Panc1 (cell line): ENCODE data around the gene GCSAM. TPM values are rescaled to one million over a fixed set of nuclear protein-coding genes. Genes with fewer than 3 reads are reported as not detected.
A peak's percentile ranks its signal among the peaks of the same experiment; 100 is the strongest.

Experiments
- ATAC-seq: fragments of 200-7000 bp; cut with Tn5 transposase; 2 replicates; pipeline ENCODE4 v1.9.1; 2020; ENCODE audit warnings: mild to moderate bottlenecking, moderate library complexity
- BruUV-seq: library from RNA; stranded (reverse); fragments of 400-500 nt; replicated peaks from 2 replicates; lab custom pipeline; 2021; lab: Mats Ljungman, UMichigan
- CTCF ChIA-PET: fragments of 300-600 bp; sonication (Branson Sonifier 250); formaldehyde crosslinking; loops from one replicate; lab custom pipeline; 2022; ENCODE audit warnings: antibody characterized with exemption; lab: Charles Lee
- POLR2A ChIA-PET: fragments of 300-600 bp; sonication (Branson Sonifier 250); formaldehyde crosslinking; loops from one replicate; lab custom pipeline; 2022; ENCODE audit warnings: antibody characterized with exemption; lab: Charles Lee
- DNase-seq: peaks from one replicate; pipeline ENCODE4 v3.0.0-alpha.2; 2010; ENCODE audit warnings: low read depth, low spot score
- H3K27ac ChIP-seq: 2 replicates; pipeline ENCODE4 v1.5.1; 2011; ENCODE audit warnings: mild to moderate bottlenecking, low read length, inconsistent platforms
- H3K27me3 ChIP-seq: fragments of 200-500 bp; sonication (Bioruptor generic); 2 replicates; pipeline ENCODE4 v1.6.0; 2014; ENCODE audit warnings: low read length, inconsistent platforms; ENCODE audit not compliant: control insufficient read depth, insufficient read depth
- H3K36me3 ChIP-seq: fragments of 200-500 bp; sonication (Bioruptor generic); 2 replicates; pipeline ENCODE4 v1.5.1; 2014; ENCODE audit warnings: inconsistent platforms, mild to moderate bottlenecking, low read length, moderate library complexity; ENCODE audit not compliant: control insufficient read depth, insufficient read depth
- H3K4me1 ChIP-seq: 2 replicates; pipeline ENCODE4 v1.5.1; 2011; ENCODE audit warnings: inconsistent platforms, mild to moderate bottlenecking, low read length, moderate library complexity; ENCODE audit not compliant: control insufficient read depth, insufficient read depth
- H3K4me3 ChIP-seq, 2 experiments: 2 replicates each; pipeline ENCODE4 v1.5.1; 2011 to 2012; ENCODE audit warnings: low read depth in 2 of 2, low read length in 2 of 2, mild to moderate bottlenecking in 2 of 2, inconsistent platforms in 1 of 2, moderate library complexity in 1 of 2
- H3K9me3 ChIP-seq: fragments of 200-500 bp; sonication (Bioruptor generic); 2 replicates; pipeline ENCODE4 v1.5.1; 2014; ENCODE audit warnings: low read depth, mild to moderate bottlenecking, inconsistent platforms, low read length, moderate library complexity; ENCODE audit not compliant: control insufficient read depth, insufficient read depth
- POLR2AphosphoS5 ChIP-seq: IDR thresholded peaks from 2 replicates; pipeline ENCODE4 v1.6.1; 2012; ENCODE audit warnings: mild to moderate bottlenecking, low read depth, low read length, moderate library complexity
- SIN3A ChIP-seq: IDR thresholded peaks from 2 replicates; pipeline ENCODE4 v1.6.1; 2012; ENCODE audit warnings: low read depth, mild to moderate bottlenecking, low read length, moderate library complexity, borderline replicate concordance; ENCODE audit not compliant: insufficient read depth
- TCF7L2 ChIP-seq: IDR thresholded peaks from 2 replicates; pipeline ENCODE4 v1.6.1; 2011; ENCODE audit warnings: mild to moderate bottlenecking, low read depth, low read length, inconsistent platforms
- in situ Hi-C: cut with HindIII; loops from 2 replicates; pipeline ENCODE4 v1.10.0; 2016; ENCODE audit warnings: low sequenced_read_pairs, low pct_unique_long_range_greater_than_20kb
- intact Hi-C: fragments of 100-400 bp; cut with micrococcal nuclease; formaldehyde crosslinking; loops from one replicate; pipeline ENCODE4 v1.10.0; 2022; ENCODE audit not compliant: unreplicated experiment
- total RNA-seq: library from RNA; stranded (reverse); gene quantifications from one replicate; pipeline ENCODE4 v1.2.1, GENCODE V29; 2021; ENCODE audit not compliant: unreplicated experiment
- TF ChIP-seq, protein P1 (sequence below): fragments of 450-650 bp; IDR thresholded peaks from 2 replicates; pipeline ENCODE4 v1.5.1; 2017; ENCODE audit warnings: mild to moderate bottlenecking
- TF ChIP-seq, protein P2 (sequence below), 2 experiments: IDR thresholded peaks; 2 replicates each; pipeline ENCODE4 v1.6.1; 2011 to 2012; ENCODE audit warnings: low read depth in 2 of 2, control low read depth in 1 of 2, low read length in 1 of 2, mild to moderate bottlenecking in 1 of 2, moderate library complexity in 1 of 2; ENCODE audit not compliant: insufficient read depth in 1 of 2

Gene GCSAM
- total RNA-seq, 1 experiment from 2014 or later: 0.08 TPM

DNA sequence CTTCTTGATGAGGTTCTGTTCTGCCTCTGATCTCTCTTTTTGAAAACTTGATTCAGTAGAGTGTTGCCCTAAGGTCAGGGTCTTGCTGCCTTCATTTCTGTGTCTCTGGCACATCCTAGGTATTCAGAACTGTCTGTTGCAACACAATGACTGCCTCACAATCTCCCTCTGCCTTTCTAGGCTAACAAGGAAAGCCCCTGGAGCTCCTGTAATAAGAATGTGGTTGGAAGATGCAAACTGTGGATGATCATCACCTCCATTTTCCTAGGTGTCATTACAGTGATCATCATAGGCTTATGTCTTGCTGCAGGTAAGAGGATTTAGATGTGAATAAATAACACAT, 39.9 kb downstream of the GCSAM start:
- no peak for TF ChIP-seq SIN3A
- no peak for TF ChIP-seq POLR2AphosphoS5
- TF ChIP-seq, protein P1, sequence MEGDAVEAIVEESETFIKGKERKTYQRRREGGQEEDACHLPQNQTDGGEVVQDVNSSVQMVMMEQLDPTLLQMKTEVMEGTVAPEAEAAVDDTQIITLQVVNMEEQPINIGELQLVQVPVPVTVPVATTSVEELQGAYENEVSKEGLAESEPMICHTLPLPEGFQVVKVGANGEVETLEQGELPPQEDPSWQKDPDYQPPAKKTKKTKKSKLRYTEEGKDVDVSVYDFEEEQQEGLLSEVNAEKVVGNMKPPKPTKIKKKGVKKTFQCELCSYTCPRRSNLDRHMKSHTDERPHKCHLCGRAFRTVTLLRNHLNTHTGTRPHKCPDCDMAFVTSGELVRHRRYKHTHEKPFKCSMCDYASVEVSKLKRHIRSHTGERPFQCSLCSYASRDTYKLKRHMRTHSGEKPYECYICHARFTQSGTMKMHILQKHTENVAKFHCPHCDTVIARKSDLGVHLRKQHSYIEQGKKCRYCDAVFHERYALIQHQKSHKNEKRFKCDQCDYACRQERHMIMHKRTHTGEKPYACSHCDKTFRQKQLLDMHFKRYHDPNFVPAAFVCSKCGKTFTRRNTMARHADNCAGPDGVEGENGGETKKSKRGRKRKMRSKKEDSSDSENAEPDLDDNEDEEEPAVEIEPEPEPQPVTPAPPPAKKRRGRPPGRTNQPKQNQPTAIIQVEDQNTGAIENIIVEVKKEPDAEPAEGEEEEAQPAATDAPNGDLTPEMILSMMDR: no peak
- TF ChIP-seq, protein P2, sequence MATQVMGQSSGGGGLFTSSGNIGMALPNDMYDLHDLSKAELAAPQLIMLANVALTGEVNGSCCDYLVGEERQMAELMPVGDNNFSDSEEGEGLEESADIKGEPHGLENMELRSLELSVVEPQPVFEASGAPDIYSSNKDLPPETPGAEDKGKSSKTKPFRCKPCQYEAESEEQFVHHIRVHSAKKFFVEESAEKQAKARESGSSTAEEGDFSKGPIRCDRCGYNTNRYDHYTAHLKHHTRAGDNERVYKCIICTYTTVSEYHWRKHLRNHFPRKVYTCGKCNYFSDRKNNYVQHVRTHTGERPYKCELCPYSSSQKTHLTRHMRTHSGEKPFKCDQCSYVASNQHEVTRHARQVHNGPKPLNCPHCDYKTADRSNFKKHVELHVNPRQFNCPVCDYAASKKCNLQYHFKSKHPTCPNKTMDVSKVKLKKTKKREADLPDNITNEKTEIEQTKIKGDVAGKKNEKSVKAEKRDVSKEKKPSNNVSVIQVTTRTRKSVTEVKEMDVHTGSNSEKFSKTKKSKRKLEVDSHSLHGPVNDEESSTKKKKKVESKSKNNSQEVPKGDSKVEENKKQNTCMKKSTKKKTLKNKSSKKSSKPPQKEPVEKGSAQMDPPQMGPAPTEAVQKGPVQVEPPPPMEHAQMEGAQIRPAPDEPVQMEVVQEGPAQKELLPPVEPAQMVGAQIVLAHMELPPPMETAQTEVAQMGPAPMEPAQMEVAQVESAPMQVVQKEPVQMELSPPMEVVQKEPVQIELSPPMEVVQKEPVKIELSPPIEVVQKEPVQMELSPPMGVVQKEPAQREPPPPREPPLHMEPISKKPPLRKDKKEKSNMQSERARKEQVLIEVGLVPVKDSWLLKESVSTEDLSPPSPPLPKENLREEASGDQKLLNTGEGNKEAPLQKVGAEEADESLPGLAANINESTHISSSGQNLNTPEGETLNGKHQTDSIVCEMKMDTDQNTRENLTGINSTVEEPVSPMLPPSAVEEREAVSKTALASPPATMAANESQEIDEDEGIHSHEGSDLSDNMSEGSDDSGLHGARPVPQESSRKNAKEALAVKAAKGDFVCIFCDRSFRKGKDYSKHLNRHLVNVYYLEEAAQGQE (IDR thresholded peaks at IDR 0.05; ENCODE audit: insufficient read depth in 1 of 2, low read depth in 2 of 2, low read length in 1 of 2): no peak
- no peak for TF ChIP-seq TCF7L2
- CTCF ChIA-PET: interaction anchor here (0.6 kb wide), 1 partner anchor 58 kb away, joined by 3 read pairs; no protein-coding TSS in a partner anchor
- in situ Hi-C loops (no loop called here), intact Hi-C loops (no loop called here)
- no peak for ATAC-seq
- peaks cover 67% of the 10 kb centered on the region for H3K4me1 ChIP-seq
- no peaks in the 10 kb centered on the region for H3K9me3 ChIP-seq
- H3K27ac ChIP-seq: peak overlapping the region; percentile 64
- no peaks in the 10 kb centered on the region for H3K27me3 ChIP-seq
- DNase-seq: no peak
- POLR2A ChIA-PET: no interaction called here
- no TSS peak for BruUV-seq
- no peak overlapping the region for H3K4me3 ChIP-seq
- no peaks in the 10 kb centered on the region for H3K36me3 ChIP-seq

DNA sequence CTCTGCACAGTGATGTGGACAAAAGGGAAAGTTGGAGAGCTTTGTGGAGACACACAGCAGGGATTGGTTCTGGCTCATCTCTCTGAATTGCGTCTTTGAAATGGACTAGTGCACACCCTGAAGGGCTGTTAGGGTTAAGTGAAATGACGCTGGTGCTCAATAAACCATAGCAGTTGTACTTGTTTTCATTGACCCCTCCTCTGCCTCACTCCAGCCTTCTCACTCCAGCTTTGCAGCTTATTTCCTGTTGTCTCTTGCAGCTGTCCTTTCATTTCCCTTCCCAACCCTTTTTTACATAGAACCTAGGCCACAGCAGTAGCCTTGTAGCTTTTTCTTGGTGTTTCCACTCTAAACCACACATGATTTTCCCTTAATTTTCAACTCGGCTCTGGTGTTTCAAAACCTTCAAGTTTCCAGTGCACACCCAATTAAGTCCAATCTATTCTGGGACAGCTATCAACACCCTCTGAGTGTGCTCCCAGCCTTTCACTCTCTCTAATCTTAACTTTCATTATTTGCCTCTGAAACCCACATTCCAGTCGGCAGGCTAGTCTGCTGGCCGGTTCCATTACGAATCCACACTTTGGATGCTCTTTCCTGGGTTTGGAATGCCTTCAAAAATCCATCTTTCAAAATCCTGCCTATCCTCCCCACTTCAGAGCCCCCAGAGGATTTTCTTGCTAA, 40.4 kb downstream of the GCSAM start:
- no peaks in the 10 kb centered on the region for H3K36me3 ChIP-seq
- no peaks in the 10 kb centered on the region for H3K27me3 ChIP-seq
- H3K4me1 ChIP-seq: peaks cover 67% of the 10 kb centered on the region
- no peak for DNase-seq
- in situ Hi-C loops (no loop called here), intact Hi-C loops (no loop called here)
- peak overlapping the region in 1 of 2 experiments; percentile 19; a peak in 1 of 4 replicates for H3K4me3 ChIP-seq
- TF ChIP-seq, protein P1: no peak
- no peak for TF ChIP-seq POLR2AphosphoS5
- TF ChIP-seq SIN3A: no peak
- TF ChIP-seq, protein P2 (IDR thresholded peaks at IDR 0.05; ENCODE audit: insufficient read depth in 1 of 2, low read depth in 2 of 2, low read length in 1 of 2): no peak
- no peak for TF ChIP-seq TCF7L2
- CTCF ChIA-PET: no interaction called here
- no peaks in the 10 kb centered on the region for H3K9me3 ChIP-seq
- peak; percentile 20; the same call in 1 of the 2 replicates for ATAC-seq
- no TSS peak for BruUV-seq
- peak overlapping the region; percentile 64 for H3K27ac ChIP-seq
- POLR2A ChIA-PET: no interaction called here
